ENCODE results near the gene NEK4.

NEK4 gene

DNA sequence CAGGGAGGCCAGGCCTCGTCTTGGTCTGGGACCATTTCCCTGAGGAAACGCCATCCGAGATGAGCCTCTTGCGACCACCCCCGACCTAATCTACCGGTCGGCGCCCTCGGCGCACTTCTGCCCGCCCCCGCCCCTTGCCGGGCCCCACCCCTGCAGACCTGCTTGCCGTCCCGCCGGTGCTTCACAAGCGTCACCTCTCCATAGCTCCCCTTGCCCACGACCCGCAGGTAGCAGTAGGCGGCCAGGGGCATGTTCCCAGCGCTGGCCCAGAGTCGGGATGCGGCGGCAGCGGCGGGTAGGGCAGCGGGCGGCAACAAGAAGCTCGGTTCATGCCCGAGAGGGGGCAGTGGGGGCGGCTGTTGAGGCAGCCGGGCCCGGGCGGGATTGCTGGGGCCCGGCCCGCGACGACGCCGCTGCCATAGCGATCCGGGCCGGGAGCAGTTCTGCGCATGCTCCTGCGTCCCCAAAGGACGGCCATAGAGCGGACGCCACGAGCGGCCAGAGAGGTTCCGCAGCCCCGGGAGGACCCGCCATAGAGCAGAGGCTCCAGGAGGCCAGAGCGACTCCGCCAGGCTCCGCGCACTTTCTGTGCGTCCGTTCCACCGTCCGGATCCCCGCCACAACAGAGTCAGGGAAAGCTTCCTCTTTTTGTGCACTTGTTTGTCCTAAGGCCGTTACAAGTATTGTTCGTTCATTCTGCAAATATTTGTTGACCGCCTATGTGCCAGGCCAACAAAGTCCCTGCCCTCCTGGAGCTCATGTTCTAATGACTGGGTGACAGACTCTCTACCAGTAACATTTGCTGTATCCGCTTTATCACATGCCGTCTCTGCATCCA, at the start of gene NEK4:
Gene NEK4 (minus strand): TSS at position 445 of the 838 bp plus-strand sequence. CDS start 194 bp downstream, at position 251.
- DNase-seq (ENCODE audit: low spot score), result peak; percentile 93

DNA sequence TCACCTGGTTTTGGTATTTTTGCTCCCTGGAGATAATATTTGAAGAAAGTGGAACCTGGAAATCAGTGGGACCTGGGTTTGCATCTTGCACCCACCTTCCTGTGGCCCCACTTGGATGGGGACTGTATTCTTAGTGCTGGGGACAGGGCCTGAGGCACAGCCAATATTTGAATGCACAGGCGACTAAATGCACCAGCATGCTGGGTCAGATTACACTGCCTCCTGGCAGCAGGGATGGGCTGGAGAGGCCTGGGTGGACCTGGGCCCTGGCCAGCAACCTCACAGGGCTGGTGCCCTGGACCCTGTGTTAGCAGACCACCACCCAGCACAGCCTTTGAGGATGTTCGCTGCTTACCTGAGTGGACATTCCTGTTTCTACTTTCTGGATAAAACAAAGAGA, 49.2 kb upstream of the NEK4 start:
- no peak for DNase-seq (ENCODE audit: low spot score)

DNA sequence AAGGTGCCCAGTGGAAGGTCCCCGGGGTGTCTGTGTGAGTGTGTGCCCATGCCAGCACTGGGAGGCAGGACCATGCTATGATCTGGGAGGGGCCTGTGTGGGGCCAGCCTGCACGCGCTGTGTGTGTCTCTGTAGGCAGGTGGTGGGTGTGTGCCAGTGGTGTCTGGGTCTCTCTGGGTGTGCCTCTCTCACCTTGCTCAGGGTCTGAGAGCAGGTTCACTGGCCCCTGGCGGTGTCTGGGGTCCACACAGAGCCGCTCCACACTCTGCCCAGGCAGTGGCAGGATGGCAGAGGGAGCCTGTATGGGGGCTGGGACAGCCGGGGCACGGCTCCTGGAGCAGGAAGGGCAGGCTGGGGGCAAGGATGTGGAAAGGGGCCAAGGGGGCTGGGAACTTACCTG, 47.1 kb upstream of the NEK4 start:
- DNase-seq (ENCODE audit: low spot score), result no peak

DNA sequence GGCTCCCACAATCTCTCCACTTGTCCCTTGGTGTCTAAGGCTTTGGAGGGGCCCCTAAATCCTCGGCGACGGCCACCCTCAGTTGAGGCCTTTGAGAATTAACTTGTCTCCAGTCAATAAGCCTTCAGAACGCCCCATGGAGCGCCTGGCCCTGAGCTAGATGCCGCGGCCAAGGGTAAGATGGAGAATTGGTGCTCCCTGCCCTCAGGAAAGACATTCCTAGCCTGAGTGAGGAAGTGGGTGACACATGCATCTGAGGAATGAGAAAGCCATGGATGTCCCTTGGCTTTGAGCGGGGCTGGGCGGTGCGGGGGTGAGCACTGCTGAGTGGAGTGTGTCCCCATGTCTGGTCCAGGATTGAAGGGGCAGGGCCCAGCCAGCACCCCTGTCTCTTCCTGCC, 46.5 kb upstream of the NEK4 start:
- DNase-seq (ENCODE audit: low spot score), result no peak

DNA sequence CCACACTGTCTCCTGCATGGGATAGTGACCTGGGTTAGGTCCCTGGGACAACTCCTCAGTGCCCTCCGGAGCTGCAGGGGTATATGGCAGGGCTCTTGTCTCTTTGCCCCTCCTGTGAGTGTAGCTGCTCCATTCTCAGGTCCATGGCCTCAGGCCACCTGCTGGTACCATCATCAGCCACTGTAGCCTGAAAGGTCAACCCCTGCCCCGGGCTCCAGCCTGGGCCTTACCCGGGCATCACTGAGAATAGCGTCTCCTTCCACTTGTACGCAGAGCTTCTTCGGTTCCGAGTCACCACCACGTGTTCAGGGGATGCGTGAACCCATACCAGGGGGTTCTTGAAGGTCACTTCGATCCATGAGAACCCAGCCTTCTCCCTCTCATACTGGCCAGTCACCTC, 45.9 kb upstream of the NEK4 start:
- DNase-seq (ENCODE audit: low spot score), result no peak

DNA sequence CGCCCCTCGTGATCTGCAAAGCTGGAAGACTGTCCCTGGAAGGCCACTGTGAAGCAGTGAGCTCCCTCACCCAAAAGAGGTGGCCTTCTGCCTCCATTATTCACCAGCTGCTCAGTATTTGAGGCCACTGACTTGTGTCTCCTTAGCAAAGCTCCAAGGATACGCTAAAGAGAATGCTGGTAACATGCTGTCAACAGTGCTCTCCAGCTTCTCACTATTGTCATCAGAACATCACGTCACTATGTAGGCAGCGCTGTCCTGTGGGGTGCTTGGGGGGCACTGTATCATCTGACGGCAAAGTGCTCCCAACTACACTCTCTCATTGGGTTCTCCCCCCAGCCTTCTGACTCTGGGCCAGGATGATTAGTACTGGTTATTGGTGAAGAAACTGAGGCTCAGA, 45.5 kb upstream of the NEK4 start:
- DNase-seq (ENCODE audit: low spot score), result no peak

DNA sequence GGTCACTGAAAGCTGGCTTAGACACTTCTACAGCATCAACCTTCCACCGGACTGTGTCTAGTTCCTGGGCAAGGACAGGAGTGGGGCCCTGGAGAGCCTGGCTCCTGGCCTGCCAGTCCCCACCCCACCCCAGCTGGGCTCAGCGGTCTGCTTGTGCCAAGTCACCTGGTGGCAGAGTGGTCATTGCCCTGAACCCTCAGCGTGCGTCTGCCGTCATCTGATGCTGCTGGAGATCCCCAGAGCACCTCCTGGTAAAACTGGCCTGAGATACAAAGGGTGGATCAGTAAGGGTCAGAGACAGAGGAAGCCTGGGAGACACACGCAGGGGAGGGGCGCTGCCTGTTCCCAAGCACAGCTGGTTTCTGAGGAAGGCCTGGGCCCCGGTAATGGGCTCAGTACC, 43.1 kb upstream of the NEK4 start:
- no peak for DNase-seq (ENCODE audit: low spot score)

DNA sequence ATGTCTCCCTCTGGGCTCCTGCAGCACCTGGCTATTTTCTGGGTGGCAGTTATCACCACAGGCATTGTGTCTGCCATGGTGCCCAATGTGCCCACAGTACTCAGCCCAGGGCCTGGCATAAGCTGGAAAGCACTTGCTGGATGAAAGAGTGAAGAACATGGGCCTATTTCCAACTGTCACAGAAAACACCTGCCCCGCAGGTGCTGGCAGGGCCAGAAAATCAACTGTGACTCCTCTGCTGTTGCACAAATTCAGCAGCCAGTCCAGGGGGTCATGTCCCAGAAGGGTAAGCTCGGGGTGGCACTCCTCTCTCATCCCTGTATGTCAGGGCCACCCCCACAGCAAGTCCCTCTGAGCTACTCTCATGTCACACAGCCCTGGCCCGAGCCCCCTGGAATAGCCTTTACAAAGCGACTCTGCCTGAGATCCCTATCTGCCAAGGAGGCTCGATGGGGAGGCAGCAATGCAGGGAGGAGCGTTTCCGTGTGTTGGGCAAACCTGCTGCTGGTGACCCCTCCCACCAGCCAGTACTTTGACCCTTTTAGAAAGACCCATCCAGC, 40.8 kb upstream of the NEK4 start:
- DNase-seq (ENCODE audit: low spot score), result no peak

DNA sequence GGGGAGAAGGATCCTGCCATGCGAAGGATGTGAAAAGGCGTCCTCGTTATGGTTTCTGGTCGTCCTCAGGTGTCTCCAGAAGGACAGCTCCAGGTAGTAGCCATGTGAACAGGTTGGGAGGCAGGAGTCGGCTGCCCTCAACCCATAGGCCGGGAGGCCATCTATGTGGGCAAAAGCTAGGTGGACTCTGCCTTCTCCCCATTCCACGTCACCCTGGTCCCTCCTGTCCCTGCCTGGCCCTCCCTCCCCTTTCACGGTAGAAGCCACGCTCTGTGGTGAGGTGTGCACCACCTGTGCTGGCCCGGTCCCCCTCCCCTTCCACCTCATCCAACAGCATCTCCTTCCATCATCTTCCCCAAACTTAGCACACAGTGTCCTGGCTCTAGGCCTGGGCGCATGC, 40.2 kb upstream of the NEK4 start:
- DNase-seq (ENCODE audit: low spot score), result no peak

DNA sequence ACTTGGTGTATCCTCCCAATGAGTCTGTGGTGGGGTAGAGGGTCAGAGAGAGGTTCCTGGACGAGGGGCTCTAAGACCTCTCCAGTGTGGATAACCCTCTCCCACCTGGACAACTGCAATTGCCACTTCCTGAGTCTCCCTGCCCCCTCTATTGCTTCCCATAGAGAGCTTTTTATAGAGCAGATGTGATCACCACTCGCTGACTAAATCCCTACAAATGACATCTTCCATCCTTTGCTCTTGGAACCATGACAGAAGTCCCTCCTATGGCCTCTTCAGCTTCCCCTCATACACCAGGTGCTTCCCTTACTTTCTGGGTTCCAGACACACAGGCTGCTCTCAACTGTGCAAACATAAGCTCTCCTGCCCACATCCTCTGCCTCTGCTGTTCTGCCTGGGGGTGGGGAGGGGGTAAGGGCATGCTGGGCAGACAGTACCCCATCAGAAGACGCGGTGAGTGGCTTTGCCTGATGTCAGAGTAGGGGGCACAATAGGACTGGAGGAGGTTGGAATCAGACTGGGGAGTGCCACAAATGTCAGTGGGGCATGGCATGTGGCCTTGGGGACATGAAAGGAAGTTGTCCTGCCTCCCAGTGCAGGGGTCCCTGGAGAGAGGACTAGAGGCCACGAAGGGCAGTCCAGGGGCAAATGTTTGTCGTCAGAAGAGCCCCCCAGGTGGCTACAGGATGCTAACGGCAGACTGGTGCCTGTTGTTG, 39.1 kb upstream of the NEK4 start:
- DNase-seq (ENCODE audit: low spot score), result no peak

DNA sequence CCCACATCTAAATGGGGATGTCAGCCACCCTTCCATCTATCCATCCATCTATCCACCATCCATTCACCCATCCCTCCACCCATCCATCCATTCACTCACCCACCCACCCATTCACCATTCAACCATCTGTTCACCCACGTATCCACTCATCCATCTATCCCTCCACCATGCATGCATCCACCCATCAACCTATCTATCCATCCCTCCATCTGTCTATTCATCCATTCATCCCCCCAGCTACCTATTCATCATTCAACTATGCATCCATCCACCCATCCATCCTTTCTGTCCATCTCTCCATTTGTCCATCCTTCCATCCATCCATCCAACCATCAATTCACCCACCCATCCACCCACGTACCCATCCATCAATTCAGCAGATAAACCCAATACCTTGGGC, 38.4 kb upstream of the NEK4 start:
- DNase-seq (ENCODE audit: low spot score), result no peak

DNA sequence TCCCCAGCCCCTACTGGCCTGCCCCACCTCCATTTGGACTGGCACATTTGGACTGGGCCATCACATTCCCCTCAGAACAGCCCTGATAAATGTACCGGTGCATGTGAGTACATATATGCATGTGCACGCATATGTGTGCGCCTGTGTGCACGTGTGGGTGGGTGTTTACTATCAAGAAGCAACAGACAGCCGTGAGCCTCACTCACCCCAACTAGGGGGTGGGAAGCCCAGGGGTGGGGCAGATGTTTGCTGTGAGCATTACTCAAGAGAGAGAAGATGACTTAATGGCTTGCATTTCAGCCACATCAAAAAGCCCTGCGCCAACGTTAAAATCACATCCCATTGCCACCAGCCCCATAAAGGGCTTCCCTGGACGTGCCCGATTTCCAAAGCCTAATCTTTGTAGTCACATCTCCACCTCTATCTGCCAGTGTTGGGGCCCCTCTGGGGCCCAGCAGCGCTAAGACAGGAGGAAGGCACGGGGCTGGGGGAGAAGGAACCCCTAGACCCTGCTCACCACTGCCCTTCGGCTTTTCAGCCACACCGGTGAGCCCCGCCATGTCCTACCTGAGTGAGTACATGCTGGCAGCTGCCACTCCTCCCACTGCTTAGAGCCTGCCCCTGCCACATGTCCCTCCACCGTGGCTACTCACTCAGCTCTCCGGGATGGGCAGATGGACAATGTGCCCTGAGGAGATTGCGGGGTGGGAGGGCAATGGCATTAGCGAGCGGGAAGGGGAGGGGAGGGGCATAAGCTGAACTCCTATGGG, 34.7 kb upstream of the NEK4 start:
- DNase-seq (ENCODE audit: low spot score), result no peak

DNA sequence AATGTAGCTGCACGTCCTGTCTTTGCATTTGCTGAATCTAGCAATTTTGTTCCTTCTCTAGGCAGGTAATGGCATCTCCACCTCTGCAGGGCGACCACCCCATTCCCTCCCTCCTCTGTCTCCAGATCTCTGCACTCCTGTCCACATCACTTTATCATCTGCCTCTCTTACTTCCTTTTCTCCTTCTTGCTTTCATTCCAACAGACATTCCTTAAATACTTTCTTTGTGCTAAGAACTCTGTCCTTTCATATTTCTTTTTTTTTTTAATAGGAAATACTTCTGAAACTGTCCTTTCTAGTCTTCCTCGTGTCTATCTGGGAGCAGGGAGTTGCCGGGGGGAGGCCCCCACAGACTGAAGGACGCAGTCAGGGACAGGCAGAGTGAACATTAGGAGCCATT, 31.1 kb upstream of the NEK4 start:
- DNase-seq (ENCODE audit: low spot score), result no peak

DNA sequence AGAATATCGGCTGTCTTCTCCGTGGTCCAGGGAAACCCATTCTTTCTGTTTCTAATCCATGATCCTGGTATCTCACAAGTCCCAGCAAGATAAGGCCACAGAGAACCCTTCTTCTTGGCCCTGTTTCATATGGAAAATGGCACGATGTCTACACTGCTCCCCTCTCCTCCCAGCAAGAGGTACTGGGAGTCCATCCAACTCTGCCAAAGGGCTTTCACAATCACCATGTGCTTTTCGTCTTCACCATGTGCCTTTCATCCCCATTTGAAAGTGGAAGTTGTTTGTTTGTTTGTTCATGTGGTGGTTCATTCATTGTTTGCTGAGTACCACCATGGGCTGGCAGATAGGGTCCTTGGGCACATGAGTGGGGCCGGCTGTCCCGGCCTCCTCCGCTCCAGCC, 29.3 kb upstream of the NEK4 start:
- DNase-seq (ENCODE audit: low spot score), result no peak

DNA sequence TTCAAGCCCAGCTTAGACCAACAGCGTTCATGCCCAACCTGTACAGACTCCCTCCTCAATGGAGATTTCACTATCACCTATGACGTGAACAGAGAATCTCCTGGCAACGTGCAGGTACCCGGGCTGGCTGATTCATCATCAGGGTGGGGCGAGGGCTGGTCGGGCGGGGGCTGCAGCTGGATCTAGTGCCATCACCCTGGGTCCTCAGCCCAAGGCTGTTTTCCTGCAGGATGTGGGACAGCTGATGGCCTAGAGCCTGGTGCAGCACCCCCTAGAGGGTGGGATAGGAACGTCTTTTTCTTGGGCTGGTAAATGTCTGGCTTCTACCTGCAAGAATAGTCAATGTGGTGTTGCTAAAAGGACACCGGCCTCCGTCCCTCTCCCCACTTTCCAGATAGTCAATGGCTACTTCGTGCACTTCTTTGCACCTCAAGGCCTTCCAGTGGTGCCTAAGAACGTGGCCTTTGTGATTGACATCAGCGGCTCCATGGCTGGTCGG, 28.3 kb upstream of the NEK4 start:
- peak; percentile 3 for DNase-seq (ENCODE audit: low spot score)

DNA sequence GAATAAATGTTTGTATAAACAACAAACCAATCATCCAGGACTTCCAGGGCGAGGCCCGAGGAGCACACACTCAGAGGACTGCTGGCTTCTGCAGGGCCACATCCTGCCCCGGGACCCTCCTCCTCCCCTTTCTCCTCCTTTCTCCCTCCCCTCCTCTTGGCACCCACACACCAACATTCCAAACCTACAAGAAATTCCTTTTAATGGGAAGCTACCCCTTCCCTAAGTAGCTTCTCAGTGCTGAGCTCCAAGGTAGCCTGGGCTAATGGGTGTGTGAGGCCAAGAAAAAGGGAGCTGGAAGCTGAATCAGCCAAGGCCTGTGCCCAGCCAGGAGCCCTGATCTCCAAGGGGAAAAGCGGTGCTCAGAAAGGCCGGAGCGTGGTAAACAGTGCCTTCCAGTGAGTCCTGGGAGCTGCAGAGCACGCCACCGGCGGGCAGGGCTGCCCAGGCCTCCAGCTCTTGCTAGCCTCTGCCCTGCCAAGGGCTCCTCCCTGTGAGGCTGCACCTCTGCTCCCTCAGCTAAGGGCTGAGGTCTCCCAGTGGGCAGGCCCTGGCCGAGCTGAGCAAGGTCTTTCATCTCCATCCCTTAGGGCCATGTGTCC, 27.7 kb upstream of the NEK4 start:
- DNase-seq (ENCODE audit: low spot score), result no peak

DNA sequence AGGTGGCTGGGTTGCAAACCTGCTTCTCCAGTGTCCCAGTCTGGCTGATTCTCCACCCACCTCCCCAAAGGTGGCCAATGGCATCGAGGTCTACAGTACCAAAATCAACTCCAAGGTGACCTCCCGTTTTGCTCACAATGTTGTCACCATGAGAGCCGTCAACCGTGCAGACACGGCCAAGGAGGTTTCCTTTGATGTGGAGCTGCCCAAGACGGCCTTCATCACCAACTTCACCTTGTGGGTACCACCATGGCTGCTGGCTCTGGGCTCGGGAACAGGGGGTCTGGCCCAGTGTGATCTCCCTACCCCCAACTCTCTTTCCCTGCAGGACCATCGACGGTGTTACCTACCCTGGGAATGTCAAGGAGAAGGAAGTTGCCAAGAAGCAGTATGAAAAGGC, 25.7 kb upstream of the NEK4 start:
- DNase-seq (ENCODE audit: low spot score), result no peak

DNA sequence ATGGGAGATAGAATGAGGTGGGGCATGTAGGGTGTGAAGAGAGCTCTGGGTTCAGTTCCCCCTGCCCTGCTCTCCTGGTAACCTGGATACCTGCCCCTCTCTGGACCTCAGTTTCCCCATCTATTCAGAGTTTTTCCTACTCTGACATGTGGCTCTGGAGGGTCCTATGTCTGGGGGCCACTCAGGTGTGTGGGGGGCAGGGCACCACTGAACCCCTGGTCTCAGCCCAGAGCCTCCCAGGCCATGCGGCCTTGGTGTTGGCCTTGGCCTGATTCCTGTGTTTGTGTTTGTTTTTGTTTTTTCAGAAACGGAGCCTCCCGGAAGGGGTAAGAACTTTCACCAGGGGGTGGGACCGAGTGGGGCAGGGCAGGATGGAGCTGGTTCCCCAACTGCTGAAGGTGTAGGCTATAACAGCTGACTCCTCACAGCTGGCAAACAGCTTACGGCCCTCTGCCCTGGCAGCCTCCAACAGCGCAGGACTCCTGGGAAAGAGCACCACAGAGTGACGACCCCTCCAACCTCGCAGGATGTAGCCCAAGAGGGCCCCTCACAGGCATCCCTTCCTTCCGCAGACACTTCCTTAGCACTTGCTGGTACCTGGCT, 24.7 kb upstream of the NEK4 start:
- DNase-seq (ENCODE audit: low spot score), result no peak

DNA sequence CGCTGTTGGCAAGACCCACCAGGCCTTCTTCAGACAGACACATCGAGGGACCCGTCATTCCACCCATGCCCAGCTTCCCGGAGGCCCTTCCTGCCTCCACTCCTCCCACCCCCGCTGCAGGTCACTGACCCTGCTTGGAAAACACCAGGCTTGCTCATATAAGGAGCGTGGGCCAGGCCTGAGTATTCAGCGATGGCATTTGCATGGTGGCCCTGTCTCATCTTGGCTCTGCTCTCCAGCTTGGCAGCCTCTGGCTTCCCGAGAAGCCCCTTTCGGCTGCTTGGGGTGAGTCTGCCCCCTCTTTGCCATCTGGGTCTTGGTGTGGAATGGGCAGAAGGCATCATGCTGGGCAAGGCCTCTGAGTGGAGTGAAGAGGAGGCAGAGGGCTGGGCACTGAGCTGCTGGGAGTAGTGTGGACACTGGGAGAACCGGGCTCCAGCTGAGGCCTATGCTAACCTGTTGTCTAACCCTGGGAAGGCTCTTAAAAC, 23.9 kb upstream of the NEK4 start, which contains the start of gene ITIH3:
Gene ITIH3 (plus strand): TSS at position 185 of the 488 bp plus-strand sequence. CDS start 8 bp downstream, at position 193.
- no peak for DNase-seq (ENCODE audit: low spot score)

DNA sequence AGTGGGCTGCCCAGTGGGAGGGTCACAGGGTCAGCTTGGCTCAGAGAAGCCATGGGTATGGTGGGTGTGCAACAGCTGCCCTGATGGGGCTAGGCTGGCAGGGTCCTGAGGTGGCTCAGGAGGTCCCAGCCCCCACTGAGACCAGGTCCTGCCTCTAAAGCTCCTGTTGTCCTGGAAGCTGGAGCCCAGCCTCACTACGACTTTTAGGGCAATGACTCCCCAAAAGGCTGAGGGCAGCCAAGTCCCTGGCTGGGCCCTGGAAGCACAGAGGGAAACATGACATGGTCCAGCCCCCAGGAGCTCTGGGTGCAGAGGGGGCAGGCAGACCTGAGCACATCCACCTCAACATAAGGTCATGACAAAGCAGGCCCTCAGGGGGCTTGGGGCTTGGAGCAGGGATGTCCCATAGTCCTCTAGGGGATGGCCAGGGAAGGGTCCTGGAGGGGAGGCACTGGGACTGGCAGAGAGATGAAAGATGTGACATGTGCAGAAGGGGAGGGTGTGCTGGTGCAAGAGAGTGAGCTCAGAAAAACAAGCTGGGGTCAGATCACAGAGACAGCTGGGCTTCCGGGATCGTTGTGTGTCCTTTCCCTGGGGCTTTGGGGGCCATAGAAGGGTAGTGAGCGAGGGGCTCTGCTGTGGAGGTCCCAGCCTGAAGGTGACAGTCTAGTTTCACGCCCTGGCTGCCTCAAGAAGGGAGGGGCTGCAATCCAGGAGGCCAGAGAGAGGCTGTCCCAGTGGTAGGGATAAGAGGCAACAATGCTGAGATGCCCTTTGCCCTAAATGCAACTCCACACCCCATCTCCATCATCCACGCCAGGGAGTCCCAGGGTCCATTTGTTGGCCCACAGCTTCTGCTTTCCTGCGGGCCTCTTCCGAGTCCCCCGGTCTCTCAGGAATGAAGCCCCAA, 23.2 kb upstream of the NEK4 start:
- no peak for DNase-seq (ENCODE audit: low spot score)
